Activated CD8-positive, alpha-beta memory T cell treated with anti-CD3 and anti-CD28 coated beads, Interleukin-2, amount 10 ng/mL, durations not matched to agents 7 days and 5 days (primary cell): ENCODE measurements around the gene SNN. TPM values are rescaled to one million over a fixed set of nuclear protein-coding genes. Genes with fewer than 3 reads are reported as not detected.

ENCODE experiments used
- ATAC-seq: fragments of 150-1000 bp; cut with Tn5 transposase; one replicate; pipeline ENCODE4 v1.10.0; 2021; ENCODE audit warnings: moderate library complexity
- CTCF ChIA-PET: fragments of 350-600 bp; sonication (Branson Sonifier 250); formaldehyde crosslinking; loops from one replicate; lab custom pipeline; 2021; ENCODE audit warnings: antibody characterized with exemption; lab: Charles Lee
- DNase-seq: peaks from one replicate; pipeline ENCODE4 v3.0.0-alpha.2; 2020
- H3K27ac Mint-ChIP-seq: one replicate; pipeline ENCODE4 v1.8.0; 2021; ENCODE audit warnings: mild to moderate bottlenecking, mixed read lengths
- H3K27me3 Mint-ChIP-seq: one replicate; pipeline ENCODE4 v1.8.0; 2021; ENCODE audit warnings: mixed read lengths
- H3K36me3 Mint-ChIP-seq: one replicate; pipeline ENCODE4 v1.8.0; 2021; ENCODE audit warnings: mild to moderate bottlenecking, mixed read lengths
- H3K4me1 Mint-ChIP-seq: one replicate; pipeline ENCODE4 v1.8.0; 2021; ENCODE audit warnings: mixed read lengths
- H3K4me3 Mint-ChIP-seq: one replicate; pipeline ENCODE4 v1.8.0; 2021; ENCODE audit warnings: mild to moderate bottlenecking, moderate library complexity, mixed read lengths
- H3K9me3 Mint-ChIP-seq: one replicate; pipeline ENCODE4 v1.8.0; 2022; ENCODE audit warnings: low read depth, mixed read lengths
- total RNA-seq, 2 experiments: library from RNA; stranded (reverse); gene quantifications; one replicate each; pipeline ENCODE4 v1.2.3, GENCODE V29; 2021

The SNN gene
- total RNA-seq, 2 experiments from 2014 or later, result 3.0 to 4.0 TPM

- no peaks in the 10 kb centered on the region for H3K9me3 Mint-ChIP-seq
- no peak overlapping the region for H3K4me3 Mint-ChIP-seq
- H3K4me1 Mint-ChIP-seq, result peaks cover 23% of the 10 kb centered on the region
- ATAC-seq, result no peak
- CTCF ChIA-PET, result interaction anchor here (0.6 to 2.1 kb wide), 5 partner anchors 9 to 318 kb away, joined by 3 to 6 read pairs (median 4); partner anchors contain the start of genes TXNDC11 and ZC3H7A
- H3K36me3 Mint-ChIP-seq, result peaks cover 54% of the 10 kb centered on the region
- no peak overlapping the region for H3K27ac Mint-ChIP-seq
- no peak for DNase-seq
- H3K27me3 Mint-ChIP-seq, result no peaks in the 10 kb centered on the region
These were observed 57.2 kb downstream of the SNN start for GRCh38 chr16:11725457-11725856.

- Mint-ChIP-seq H3K27me3 (no peaks in the 10 kb centered on the region), H3K27ac (no peak overlapping the region)
These were observed 57.8 kb downstream of the SNN start for GRCh38 chr16:11726008-11726407.

GRCh38 chr16:11727796-11728543 is 59.7 kb downstream of the SNN start:
- H3K36me3 Mint-ChIP-seq, result peaks cover 56% of the 10 kb centered on the region
- ATAC-seq (peak; percentile 27), DNase-seq (no peak)
- H3K4me1 Mint-ChIP-seq, result peaks cover 36% of the 10 kb centered on the region
- CTCF ChIA-PET, result interaction anchor here (0.6 kb wide), 1 partner anchor 374 kb away, joined by 3 read pairs; no protein-coding TSS in a partner anchor
- no peaks in the 10 kb centered on the region for H3K9me3 Mint-ChIP-seq
- H3K27ac Mint-ChIP-seq, result peak overlapping the region; percentile 58
- H3K4me3 Mint-ChIP-seq, result no peak overlapping the region
- no peaks in the 10 kb centered on the region for H3K27me3 Mint-ChIP-seq

More at GRCh38 chr16:11726008-11726407, 57.8 kb downstream of the SNN start:
- Mint-ChIP-seq H3K4me1 (peaks cover 27% of the 10 kb centered on the region), H3K36me3 (peaks cover 52% of the 10 kb centered on the region), H3K9me3 (no peaks in the 10 kb centered on the region), H3K4me3 (no peak overlapping the region)
- ATAC-seq (no peak), DNase-seq (no peak)
- CTCF ChIA-PET, result interaction anchor here (1.5 to 2.1 kb wide), 3 partner anchors 8 to 318 kb away, joined by 3 to 6 read pairs (median 4); partner anchors contain the start of gene ZC3H7A

Other genes with a start within 250 kb of the SNN start
- 100 to 1,000 TPM in 1 of 2 experiments, 10 to 100 TPM in 1; 91.4 to 155 TPM for gene LITAF, start 81.5 kb upstream of the SNN start, total RNA-seq
- 10 to 100 TPM; 41.3 to 47.2 TPM for gene TXNDC11, start 74.4 kb downstream of the SNN start, total RNA-seq
- gene ZC3H7A, start 128.8 kb downstream of the SNN start, total RNA-seq, result 10 to 100 TPM; 70.7 to 85.9 TPM
- gene RSL1D1, start 183.1 kb downstream of the SNN start, total RNA-seq, result 100 to 1,000 TPM; 128 to 221 TPM
- gene GSPT1, start 247.5 kb downstream of the SNN start, total RNA-seq, result 100 to 1,000 TPM; 111 to 176 TPM